ENCODE results near the gene SRSF2.
A peak's percentile ranks its signal among the peaks of the same experiment; 100 is the strongest.
"Not testable (repeated sequence)": the region's sequence is repeated elsewhere in the genome, so short reads cannot be mapped to it uniquely, and the experiment has no call there.

Gene SRSF2

DNA sequence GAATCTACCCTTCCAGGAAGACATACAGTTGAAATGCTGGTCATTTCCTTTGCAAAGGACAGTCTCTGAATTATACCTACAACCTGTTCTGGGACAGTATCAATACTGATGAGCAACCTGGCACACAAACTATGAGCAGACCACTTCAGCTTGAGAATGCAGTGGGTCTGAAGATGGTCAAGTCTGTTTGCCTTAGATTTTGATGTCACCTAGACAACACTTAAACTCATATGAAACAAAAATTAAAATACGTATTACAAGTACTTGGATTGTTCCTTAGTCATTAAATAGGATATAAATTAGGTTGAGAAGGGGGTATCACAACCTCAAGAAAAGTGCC lies 3.5 kb downstream of the SRSF2 start:
- Mint-ChIP-seq H3K9me3 (no peaks in the 10 kb centered on the region), H3K27me3 (peaks cover 9% of the 10 kb centered on the region), H3K4me3 (peak overlapping the region; percentile 93), H3K36me3 (peaks cover 61% of the 10 kb centered on the region), H3K27ac (peak overlapping the region; percentile 95), H3K4me1 (peaks cover 60% of the 10 kb centered on the region)
- CTCF ChIA-PET = no interaction called here
- DNase-seq = no peak

DNA sequence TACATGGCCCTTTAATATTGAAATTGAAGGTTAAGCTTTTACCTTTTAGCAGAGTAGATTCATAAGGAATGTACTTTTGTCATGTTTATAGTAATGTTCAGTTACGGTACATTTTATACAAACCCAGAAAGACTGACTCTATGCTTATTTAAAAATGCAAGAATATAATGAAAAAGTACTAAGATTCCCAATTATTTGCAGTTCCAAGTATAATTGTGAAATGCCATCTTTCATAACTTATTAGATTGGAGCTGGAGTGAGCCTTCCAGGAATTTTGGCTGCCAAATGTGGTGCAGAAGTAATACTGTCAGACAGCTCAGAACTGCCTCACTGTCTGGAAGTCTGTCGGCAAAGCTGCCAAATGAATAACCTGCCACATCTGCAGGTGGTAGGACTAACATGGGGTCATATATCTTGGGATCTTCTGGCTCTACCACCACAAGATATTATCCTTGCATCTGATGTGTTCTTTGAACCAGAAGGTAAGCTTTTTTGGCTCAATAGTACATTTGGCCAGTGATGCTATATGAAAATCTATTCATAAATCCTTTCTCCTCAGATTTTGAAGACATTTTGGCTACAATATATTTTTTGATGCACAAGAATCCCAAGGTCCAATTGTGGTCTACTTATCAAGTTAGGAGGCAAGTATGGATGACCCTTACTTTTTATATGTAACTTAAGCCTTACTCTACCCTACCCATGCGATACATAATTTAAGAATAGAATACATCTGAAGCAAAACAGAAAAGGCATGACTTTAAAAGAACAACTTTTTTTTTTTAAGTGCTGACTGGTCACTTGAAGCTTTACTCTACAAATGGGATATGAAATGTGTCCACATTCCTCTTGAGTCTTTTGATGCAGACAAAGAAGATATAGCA lies 4.2 kb downstream of the SRSF2 start:
- peak overlapping the region; percentile 95 for H3K27ac Mint-ChIP-seq
- H3K27me3 Mint-ChIP-seq = peaks cover 9% of the 10 kb centered on the region
- peaks cover 60% of the 10 kb centered on the region for H3K4me1 Mint-ChIP-seq
- H3K9me3 Mint-ChIP-seq = no peaks in the 10 kb centered on the region
- peak overlapping the region; percentile 93 for H3K4me3 Mint-ChIP-seq
- DNase-seq = no peak
- CTCF ChIA-PET = interaction anchor here (1.0 kb wide), 1 partner anchor 16 kb away, joined by 3 read pairs; no protein-coding TSS in a partner anchor
- H3K36me3 Mint-ChIP-seq = peaks cover 58% of the 10 kb centered on the region

DNA sequence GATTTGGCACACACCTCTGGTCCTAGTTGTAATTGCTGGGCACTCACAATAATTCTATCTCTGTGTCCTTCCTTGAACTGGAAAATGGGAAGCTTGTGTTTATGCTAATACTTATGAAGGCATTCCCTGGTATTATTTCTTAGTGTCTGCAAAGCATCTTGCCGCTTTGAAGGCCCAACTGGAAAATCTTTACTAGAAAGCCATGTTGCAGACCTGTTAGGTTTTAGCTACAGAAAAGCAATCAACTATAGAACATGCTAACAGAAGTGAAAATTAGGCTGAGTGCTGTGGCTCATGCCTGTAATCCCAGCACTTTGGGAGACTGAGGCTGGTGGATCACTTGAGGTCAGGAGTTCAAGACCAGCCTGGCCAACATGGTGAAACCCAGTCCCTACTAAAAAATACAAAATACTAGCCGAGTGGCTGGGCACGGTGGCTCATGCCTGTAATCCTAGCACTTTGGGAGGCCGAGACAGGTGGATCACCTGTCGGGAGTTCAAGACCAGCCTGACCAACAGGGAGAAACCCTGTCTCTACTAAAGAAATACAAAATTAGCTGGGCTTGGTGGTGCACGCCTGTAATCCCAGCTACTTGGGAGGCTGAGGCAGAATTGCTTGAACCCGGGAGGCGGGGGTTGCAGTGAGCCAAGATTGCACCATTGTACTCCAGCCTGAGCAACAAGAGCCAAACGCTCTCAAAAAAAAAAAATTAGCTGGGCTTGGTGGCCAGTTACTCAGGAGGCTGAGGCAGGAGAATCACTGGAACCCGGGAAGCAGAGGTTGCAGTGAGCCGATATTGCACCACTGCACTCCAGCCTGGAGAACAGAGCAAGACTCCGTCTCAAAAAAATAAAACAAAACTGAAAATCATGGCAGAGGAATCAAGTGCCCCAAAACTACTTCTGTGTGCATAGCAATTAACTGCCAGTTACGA lies 5.1 kb downstream of the SRSF2 start:
- H3K4me3 Mint-ChIP-seq, H3K9me3 Mint-ChIP-seq, DNase-seq, H3K27me3 Mint-ChIP-seq: not testable (repeated sequence)
- H3K36me3 Mint-ChIP-seq = peaks cover 63% of the 10 kb centered on the region
- H3K27ac Mint-ChIP-seq = peak overlapping the region; percentile 67
- peaks cover 64% of the 10 kb centered on the region for H3K4me1 Mint-ChIP-seq
- CTCF ChIA-PET = interaction anchor here (1.0 kb wide), 1 partner anchor 15 kb away, joined by 3 read pairs; no protein-coding TSS in a partner anchor

DNA sequence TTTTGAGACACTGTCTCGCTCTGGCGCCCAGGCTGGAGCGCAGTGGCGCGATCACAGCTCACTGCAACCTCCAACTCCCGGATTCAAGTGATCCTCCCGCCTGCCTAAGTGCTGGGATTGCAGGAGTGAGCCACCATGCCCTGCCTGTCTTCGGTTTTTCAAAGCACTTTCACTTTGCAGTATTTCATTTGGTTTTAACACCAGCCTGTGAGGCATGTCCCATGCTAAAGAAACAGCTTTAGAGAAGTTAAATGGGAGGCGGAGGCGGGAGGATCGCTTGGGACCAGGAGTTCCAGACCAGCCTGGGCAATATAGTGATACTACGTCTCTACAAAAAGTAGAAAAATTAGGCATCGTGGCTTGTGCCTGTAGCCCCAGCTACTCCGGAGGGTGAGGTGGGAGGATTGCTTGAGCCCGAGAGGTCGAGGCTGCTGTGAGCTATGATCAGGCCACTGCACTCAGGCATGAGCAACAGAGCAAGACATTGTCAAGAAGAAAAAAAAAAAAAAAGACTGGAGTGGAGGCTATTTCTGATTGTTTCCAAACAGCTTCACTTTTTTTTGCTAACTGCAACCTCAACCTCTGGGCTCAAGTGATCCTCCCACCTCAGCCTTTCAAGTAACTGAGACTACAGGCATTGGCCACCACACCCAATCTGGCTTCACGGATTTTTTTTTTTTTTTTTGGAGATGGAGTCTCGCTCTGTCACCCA lies 9.2 kb downstream of the SRSF2 start:
- CTCF ChIA-PET = interaction anchor here (0.6 to 1.7 kb wide), 9 partner anchors 8 to 58 kb away, joined by 3 to 8 read pairs (median 4); partner anchors contain the start of genes MFSD11 and SRSF2
- no peaks in the 10 kb centered on the region for H3K27me3 Mint-ChIP-seq
- H3K9me3 Mint-ChIP-seq = no peaks in the 10 kb centered on the region
- peak; percentile 41 for DNase-seq
- H3K27ac Mint-ChIP-seq = peak overlapping the region; percentile 99
- peaks cover 46% of the 10 kb centered on the region for H3K36me3 Mint-ChIP-seq
- peaks cover 76% of the 10 kb centered on the region for H3K4me1 Mint-ChIP-seq
- peak overlapping the region; percentile 96 for H3K4me3 Mint-ChIP-seq

DNA sequence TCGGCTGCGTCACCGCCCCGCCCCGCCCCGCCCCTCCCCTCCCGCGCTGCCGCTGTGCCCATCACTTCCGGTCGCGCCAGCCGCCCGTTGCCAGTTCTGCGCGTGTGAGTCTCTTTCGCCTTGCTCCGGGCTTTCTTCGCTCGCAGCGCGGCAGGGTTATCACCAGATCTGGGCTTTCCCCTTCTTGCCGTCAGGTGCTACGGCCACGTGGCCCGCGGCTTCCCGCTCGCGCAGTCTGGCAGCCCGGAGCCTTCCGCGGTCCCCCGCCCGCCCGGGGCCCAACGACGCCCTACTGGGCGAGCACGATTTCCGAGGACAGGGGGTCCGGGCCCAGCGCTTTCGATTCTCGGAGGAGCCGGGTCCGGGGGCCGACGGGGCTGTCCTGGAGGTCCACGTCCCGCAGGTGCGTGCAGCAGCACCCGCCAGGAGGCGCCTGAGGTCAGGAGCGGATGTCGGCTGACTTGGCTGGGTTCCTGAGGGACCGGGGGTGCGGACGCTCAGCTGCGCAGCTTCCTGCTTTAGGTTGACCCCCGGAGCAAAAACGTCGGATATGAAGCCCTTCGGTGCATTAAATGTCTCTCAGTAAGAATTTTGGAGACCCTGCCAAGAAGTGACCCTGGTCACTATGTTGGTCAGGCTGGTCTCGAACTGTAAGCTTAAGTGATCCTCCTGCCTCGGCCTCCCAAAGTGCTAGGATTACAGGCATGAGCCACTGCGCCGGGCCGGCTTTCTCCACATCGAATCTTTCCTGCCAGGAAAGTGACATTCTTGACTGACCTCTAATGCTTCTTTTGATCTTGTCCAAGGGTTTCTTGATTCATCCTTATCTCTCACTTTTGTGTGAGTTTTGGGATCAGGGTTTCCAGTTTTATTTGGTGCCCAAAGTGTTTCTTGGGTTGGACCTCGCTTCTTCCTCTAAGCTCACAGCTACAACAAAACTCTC lies 10.1 kb downstream of the SRSF2 start, which contains the start of gene METTL23:
TSS of gene METTL23 (plus strand) at position 64 of the 943 bp plus-strand sequence. CDS start 2,872 bp downstream, outside the sequence.
- Mint-ChIP-seq H3K9me3 (no peaks in the 10 kb centered on the region), H3K4me1 (peaks cover 74% of the 10 kb centered on the region), H3K27ac (peak within 1 kb of the TSS; percentile 99), H3K4me3 (peak within 1 kb of the TSS; percentile 96), H3K36me3 (peaks cover 44% of the 10 kb centered on the region), H3K27me3 (no peaks in the 10 kb centered on the region)
- peak; percentile 87 for DNase-seq
- CTCF ChIA-PET = interaction anchor here (0.7 to 3.8 kb wide), 10 partner anchors 8 to 53 kb away, joined by 3 to 30 read pairs (median 5); partner anchors contain the start of genes MFSD11 and SRSF2

DNA sequence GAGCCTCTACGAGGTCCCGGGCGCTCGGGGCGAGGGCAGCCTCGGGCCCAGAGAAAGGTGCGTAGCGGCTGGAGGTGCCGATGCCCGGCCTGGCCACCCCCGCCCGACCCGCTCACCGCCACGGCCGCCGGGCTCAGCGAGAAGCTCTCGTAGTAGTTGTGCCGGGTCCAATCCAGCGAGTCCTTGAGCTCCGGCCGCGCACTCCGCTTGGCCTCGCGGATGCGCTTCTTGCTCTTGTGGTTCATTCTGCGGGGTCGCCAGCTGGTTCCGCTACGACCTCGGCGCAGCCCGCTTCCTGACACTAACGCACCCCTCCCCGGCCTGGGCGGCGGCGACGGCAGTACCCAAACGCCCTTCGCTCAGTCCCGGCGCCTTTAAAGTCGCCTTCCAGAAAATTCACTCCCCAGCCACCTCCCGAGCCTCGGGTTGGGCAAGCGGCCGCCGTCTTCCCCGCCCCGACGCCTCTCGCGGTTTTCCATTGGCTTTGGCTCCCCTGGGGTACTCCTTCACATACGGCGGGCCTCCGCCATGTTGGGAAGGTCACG lies 10.8 kb downstream of the SRSF2 start, which contains the start of gene JMJD6:
TSS of gene JMJD6 (minus strand) at position 376 of the 545 bp plus-strand sequence. CDS start at position 245, 131 bp downstream.
- peaks cover 44% of the 10 kb centered on the region for H3K36me3 Mint-ChIP-seq
- peak; percentile 97 for DNase-seq

DNA sequence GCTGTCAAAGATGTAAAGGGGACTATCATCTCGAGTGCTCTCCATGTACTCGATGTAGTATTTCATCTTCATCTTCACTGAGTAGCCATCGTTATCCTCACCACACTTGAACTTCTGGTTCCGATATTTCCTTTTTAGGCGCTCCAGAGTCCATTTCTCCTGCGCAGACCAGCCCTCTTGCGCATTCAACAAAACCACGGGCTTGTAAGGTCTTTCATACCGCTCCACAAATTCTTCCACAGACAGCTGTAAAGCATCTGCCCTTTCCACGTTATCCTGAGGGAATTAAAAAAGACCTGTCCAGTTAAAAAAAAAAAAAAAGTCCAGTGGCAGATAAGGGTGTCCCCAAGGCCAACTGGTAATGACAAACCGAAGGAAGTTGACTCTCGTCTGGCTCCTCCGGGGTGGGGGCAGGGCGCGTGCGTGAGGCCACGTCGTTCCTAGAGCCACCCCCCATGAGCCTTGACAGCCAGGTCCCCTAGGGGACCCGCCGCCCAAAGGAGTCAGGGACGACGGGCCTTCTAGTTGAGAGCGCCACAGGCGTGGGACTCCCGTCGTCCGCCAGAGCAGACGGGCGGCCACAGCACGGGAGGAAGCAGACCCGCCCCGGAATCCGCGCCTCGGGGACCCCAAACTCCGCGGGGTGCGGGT lies 11.4 kb downstream of the SRSF2 start:
- H3K4me3 Mint-ChIP-seq = peak overlapping the region; percentile 96
- H3K27me3 Mint-ChIP-seq = no peaks in the 10 kb centered on the region
- no peaks in the 10 kb centered on the region for H3K9me3 Mint-ChIP-seq
- H3K4me1 Mint-ChIP-seq = peaks cover 76% of the 10 kb centered on the region
- CTCF ChIA-PET = interaction anchor here (0.6 to 3.8 kb wide), 4 partner anchors 9 to 364 kb away, joined by 3 to 30 read pairs (median 3); no protein-coding TSS in a partner anchor
- peak overlapping the region; percentile 99 for H3K27ac Mint-ChIP-seq
- peak; percentile 82 for DNase-seq
- H3K36me3 Mint-ChIP-seq = peaks cover 47% of the 10 kb centered on the region

More for the DNA sequence above, 10.8 kb downstream of the SRSF2 start, which contains the start of gene JMJD6:
- CTCF ChIA-PET = interaction anchor here (1.4 to 3.8 kb wide), 2 partner anchors 9 to 11 kb away, joined by 3 to 30 read pairs; no protein-coding TSS in a partner anchor
- peak within 1 kb of the TSS; percentile 99 for H3K27ac Mint-ChIP-seq
- peak within 1 kb of the TSS; percentile 96 for H3K4me3 Mint-ChIP-seq
- no peaks in the 10 kb centered on the region for H3K9me3 Mint-ChIP-seq
- H3K4me1 Mint-ChIP-seq = peaks cover 74% of the 10 kb centered on the region
- H3K27me3 Mint-ChIP-seq = no peaks in the 10 kb centered on the region

DNA sequence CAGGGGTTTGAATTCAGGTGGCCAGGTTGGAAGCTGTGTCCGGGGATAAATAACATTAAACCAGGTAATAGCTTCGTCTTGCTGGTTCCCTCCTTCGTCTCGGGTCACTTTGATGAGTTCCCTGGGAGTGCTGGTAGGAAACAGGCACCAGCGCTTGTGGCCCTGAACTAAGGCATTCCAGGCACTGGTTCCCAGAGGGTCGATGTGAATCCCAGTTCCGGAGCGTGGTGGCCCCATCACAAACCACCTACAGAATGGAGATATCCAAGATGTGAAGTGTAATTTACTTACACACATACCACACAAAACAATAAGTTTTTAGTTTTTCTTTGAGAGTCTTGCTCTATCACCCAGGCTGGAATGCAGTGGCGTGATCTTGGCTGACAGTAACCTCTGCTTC lies 13.3 kb downstream of the SRSF2 start:
- DNase-seq = no peak

DNA sequence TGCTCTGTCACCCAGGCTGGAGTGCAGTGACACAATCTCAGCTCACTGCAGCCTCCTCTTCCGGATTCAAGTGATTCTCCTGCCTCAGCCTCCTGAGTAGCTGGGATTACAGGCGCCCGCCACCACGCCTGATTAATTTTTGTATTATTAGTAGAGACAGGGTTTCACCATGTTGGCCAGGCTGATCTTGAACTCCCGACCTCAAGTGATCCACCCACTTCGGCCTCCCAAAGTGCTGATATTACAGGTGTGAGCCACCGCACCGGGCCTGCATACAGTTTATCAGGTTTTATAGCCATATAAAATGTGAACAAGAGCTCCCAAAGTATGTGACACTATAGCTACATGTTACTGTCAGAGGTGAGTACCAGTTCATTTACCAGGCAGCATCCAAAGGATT lies 14.2 kb downstream of the SRSF2 start:
- Mint-ChIP-seq H3K4me1 (peaks cover 53% of the 10 kb centered on the region), H3K36me3 (peaks cover 62% of the 10 kb centered on the region)
- not testable (repeated sequence) for H3K27ac Mint-ChIP-seq, DNase-seq, H3K9me3 Mint-ChIP-seq, H3K27me3 Mint-ChIP-seq, H3K4me3 Mint-ChIP-seq
- CTCF ChIA-PET = interaction anchor here (3.8 kb wide), 1 partner anchor 8 kb away, joined by 30 read pairs; no protein-coding TSS in a partner anchor

More for the DNA sequence above, 13.3 kb downstream of the SRSF2 start:
- H3K4me3 Mint-ChIP-seq = no peak overlapping the region
- no peaks in the 10 kb centered on the region for H3K9me3 Mint-ChIP-seq
- CTCF ChIA-PET = interaction anchor here (1.3 to 3.8 kb wide), 2 partner anchors 9 to 166 kb away, joined by 3 to 30 read pairs; no protein-coding TSS in a partner anchor
- peaks cover 62% of the 10 kb centered on the region for H3K4me1 Mint-ChIP-seq
- no peak overlapping the region for H3K27ac Mint-ChIP-seq
- H3K27me3 Mint-ChIP-seq = no peaks in the 10 kb centered on the region
- H3K36me3 Mint-ChIP-seq = peaks cover 53% of the 10 kb centered on the region

DNA sequence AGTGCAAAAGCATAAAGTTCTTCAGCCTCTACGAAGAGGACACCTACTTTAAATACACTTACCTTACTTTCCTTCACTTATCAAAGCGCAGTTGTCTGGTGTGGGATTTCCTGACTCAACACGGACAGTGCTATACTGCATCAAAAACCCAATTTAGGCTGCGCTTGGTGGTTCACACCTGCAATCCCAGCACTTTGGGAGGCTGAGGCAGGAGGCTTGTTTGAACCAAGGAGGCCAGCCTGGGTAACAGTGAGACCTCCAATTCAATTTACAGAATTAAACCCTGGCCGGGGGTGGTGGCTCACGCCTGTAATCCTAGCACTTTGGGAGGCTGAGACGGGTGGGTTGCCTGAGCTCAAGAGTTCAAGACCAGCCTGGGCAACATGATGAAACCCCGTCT lies 14.9 kb downstream of the SRSF2 start:
- Mint-ChIP-seq H3K9me3 (no peaks in the 10 kb centered on the region), H3K27ac (no peak overlapping the region), H3K4me1 (peaks cover 51% of the 10 kb centered on the region), H3K4me3 (no peak overlapping the region), H3K27me3 (no peaks in the 10 kb centered on the region), H3K36me3 (peaks cover 59% of the 10 kb centered on the region)
- CTCF ChIA-PET = no interaction called here
- no peak for DNase-seq

DNA sequence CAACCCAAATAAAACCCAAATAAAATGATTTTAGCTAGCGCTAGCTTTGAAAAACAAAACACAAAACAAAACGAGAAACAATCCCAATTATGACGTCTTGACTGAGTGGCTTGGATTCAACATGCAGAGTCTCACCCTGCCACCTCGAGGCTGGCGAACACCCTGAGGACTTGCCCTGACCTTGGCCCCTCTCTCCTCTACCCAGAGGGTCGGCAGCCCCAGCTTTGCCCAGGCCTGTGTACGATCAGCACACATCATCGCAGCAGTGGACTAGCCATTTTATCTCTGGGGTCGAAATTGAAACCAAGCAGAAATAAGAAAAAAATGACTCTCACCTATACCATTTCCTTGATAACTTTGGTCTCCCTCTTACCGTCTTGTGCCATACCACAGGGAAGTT lies 15.7 kb downstream of the SRSF2 start:
- no peaks in the 10 kb centered on the region for H3K9me3 Mint-ChIP-seq
- no peak overlapping the region for H3K27ac Mint-ChIP-seq
- no peak for DNase-seq
- peaks cover 56% of the 10 kb centered on the region for H3K4me1 Mint-ChIP-seq
- H3K4me3 Mint-ChIP-seq = no peak overlapping the region
- CTCF ChIA-PET = no interaction called here
- H3K27me3 Mint-ChIP-seq = no peaks in the 10 kb centered on the region
- peaks cover 61% of the 10 kb centered on the region for H3K36me3 Mint-ChIP-seq

DNA sequence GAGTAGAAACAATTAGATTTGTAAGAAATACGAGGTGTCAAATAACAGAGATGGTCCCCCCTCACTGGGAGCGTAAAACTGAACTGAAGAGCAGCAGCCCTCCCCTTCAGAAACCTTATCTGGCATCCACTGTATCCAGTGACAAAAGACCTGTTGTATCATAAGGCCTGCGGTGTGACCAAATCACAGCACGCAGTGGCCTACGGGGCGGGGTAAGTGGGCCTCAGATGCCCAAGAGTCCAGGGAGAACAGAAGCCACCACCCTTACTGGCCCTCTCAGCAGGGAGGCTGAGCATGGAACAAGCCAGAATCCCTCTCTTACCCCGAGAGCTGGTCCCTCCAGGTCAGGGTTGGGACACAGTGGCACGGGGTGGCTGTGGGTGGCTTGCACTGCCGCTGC lies 16.2 kb downstream of the SRSF2 start:
- H3K4me1 Mint-ChIP-seq = peaks cover 59% of the 10 kb centered on the region
- no peak for DNase-seq
- H3K27me3 Mint-ChIP-seq = no peaks in the 10 kb centered on the region
- H3K4me3 Mint-ChIP-seq = no peak overlapping the region
- H3K9me3 Mint-ChIP-seq = no peaks in the 10 kb centered on the region
- no peak overlapping the region for H3K27ac Mint-ChIP-seq
- H3K36me3 Mint-ChIP-seq = peaks cover 63% of the 10 kb centered on the region
- CTCF ChIA-PET = no interaction called here
